OCI-M2 (cell line): ENCODE results near the gene PSG2.
"Not testable (repeated sequence)": the region's sequence is repeated elsewhere in the genome, so short reads cannot be mapped to it uniquely, and the experiment has no call there.

Experiments
- DNase-seq: peaks from one replicate; lab custom pipeline; 2025; ENCODE audit not compliant: unreplicated experiment; lab: John Stamatoyannopoulos, UW

PSG2 gene

DNA sequence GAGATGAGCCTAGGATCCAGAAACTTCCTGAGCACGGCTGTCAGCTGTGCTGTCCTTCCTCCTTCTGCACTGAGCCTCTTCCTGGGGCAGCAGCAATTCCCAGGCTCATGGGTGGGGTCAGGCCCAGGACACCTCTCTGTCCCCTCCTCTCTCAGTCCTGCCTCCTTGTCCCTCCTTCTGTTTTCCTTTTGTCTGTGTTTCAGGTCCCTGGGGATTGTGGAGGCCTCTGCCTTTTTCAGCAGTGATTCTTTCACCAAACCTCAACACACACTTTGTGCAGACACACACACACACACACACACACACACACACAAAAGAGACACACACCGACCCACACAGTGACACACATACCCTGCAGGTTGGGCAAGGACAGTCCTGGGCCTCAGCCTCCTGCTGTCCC, at the start of gene PSG2:
Gene PSG2 (minus strand): TSS at position 101 of the 400 bp plus-strand sequence. CDS start 132 bp downstream, outside the sequence.
- DNase-seq: not testable (repeated sequence)

DNA sequence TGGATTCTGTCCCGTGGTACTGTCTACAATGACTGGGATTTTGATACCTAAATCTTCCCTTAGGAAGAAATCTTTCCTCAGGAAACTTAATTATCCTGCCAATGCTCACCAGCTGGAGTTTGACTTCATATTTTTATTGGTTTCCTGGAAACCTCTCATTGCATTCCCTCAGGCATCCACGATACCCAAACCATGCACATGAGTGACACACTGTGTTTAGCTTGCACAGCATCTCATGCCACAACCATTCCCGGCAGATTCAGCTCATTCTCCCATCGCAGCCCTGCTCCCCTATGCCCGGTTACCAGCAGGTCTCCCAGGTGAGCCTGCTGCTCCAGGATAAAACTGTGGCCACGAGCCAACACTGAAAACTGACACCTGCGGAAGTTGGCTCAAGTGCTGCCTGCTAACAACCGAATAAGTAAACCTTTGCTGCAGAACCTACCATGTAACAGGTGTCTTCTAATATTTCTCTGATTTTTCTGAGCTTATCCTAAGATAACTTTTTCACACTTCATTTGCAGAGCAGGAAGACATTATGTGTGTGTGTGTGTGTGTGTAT, 48.9 kb upstream of the PSG2 start:
- not testable (repeated sequence) for DNase-seq

DNA sequence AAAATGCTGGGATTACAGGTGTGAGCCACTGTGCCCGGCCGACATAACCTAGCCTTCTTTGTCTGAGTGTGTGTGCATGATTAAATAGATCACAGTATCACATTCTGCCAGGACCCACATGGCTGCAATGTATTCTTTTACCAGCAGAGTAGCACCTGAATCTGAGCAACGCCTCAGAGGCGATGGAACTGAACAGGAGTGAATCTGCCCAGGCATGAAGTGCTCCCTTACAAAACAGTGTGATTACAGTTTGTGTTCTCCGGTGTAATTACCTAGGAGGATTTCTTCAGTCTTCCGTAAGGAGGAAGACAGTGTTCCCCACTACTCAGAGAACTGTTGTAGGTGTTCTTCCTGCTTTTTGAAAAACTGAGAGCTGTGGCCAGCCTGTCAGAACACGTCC, 46.7 kb upstream of the PSG2 start:
- not testable (repeated sequence) for DNase-seq

DNA sequence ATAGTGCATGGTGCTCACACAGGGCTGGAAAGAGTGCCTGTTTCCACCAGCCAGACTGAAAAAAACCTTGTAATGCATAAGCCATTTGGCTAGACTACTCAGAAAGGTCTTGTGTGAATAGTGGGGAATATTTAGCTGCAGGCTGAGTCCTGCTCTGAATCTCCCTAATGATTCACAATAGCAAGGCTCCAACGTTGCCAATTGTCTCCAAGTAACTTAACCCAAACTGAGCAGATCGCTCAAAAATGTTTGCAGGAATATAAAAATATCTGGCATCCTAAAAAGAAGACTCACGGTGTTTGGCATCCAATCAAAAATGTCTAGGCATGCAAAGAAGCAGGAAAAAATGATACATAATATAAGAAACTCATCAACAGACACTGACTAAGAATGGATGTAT, 44.8 kb upstream of the PSG2 start:
- DNase-seq: not testable (repeated sequence)

DNA sequence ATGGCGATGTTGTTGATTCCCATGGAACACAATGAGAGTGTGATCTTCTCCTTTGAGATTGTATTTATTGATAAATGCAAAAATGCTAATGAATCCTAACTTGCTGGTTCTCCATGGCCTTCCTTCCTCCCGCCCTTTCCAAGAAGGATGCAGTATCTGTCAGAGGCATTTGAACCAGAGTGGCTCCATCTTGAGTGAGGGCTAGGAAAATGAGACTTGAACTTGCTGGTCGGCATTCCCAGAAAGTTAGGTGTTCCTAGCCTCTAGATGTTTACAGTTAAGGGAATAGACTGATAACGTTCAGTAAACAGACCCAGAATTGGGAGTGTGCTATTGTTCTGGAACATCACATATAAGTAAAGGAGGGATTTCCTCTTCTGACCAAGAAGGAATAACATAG, 44.2 kb upstream of the PSG2 start:
- no peak for DNase-seq

DNA sequence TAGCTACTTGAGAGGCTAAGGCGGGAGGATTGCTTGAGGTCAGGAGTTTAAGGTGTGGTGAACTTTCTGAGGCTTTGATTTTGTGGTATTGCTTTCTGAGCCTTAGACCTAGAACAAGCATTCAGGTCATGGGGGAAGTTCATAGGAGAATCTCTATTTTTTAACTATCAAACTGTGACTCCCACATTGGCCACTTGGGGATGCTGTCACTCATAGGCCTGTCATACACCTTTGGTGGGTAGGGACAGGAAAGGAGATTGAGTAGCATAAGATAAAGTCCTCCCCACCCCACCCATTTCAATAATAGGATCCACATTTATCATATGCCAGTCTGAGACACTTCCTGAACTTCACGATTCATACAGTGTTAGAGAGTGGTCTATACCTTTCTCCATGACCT, 41.9 kb upstream of the PSG2 start:
- DNase-seq: no peak

DNA sequence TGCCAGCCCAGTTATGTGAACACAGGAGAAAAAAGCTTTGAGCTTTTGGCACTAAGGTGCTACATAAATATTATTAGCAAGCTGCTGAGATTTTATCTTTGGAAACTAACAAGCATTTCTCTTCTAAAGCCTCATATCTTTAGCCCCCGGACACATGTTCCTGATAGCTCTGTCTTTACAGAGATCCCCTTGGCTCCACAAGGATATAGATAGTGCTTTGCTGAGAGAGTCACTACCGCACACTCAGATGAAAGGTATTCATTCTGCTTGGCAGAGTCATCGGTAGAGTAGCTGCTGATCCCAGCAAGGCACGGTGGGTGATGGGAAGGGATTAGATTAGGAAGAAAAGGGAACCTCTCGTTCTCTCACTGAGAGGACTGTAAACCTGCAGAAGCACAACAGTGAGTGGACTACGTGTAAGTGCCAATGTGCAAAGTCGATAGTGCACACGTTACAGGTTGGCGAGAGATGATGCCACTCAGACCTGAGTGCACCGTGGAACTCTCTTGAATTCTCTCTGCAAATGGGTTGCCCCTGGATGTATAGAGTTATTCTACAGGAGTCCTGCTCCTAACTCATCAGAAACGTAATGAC, 38.0 kb upstream of the PSG2 start:
- not testable (repeated sequence) for DNase-seq

DNA sequence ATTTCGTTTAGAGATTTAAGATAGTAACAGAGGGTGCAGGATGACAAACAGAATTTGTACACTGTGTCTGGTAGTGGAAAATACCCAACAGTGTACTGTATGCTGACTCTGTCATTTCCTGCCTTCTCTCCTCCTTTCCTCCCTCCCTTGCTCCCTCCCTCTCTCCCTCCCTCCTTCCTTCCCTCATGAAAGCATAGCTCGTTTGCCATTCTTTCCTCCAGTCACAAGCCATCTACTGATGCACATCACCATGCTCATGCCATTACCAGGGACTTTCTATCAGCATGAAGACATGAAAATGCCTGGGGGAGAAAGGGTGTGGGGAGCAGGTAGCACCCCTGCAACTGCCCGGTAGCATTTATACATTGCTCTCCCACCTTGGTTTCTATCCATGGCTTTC, 37.0 kb upstream of the PSG2 start:
- not testable (repeated sequence) for DNase-seq

DNA sequence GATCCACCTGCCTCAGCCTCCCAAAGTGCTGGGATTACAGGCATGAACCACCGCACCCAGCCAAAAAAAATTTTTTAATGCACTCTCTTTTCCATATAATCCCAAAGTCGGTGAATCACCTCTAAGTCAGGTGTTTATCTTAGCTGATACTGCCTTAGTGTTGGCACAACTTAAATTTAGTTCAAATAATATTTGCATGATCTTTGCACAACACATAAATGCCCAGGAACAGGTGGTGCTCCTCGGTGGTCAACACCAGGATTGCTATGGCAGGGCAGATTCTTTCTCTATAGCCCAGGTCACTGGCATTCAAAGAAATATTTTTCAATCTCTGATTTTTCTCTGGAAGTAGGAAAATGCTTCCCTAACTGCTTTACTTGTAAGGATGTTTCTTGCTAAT, 33.9 kb upstream of the PSG2 start:
- not testable (repeated sequence) for DNase-seq

DNA sequence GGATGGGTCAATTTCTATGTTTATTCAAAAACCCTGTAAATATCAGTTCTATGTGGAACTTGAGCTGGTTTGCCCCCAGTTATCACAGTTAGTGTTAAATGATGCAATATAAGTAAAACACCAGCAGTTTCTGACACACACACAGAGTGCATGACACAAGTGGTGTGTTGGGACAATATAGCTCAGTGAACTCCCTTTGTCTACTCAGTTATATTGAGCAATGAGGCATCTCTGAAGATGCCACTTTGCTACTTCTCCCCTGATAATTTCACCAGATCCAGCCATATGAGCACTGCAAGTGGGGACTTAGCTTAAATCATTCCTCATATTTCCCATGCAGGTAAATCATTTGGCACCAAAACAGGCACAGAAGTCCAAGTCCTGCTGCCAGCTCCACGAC, 33.0 kb upstream of the PSG2 start:
- not testable (repeated sequence) for DNase-seq

DNA sequence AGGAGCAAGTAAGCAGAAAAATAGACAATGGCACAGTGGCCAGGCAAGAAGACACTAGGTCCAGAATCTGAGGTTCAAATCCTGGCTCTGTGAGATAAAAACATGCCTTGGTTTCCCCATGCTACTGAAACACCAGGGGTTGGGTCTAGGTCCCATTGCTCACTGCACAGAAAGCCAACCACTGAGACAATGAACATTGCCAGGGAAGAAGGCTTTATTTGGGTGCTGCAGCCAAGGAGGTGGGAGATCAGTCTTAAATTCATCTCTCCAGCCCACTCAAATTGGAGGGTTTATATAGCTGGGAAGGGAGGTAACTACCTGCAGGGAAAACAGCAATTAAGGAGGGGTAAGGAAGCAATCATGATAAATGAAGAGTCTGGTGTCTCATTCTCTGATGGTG, 32.6 kb upstream of the PSG2 start:
- not testable (repeated sequence) for DNase-seq

DNA sequence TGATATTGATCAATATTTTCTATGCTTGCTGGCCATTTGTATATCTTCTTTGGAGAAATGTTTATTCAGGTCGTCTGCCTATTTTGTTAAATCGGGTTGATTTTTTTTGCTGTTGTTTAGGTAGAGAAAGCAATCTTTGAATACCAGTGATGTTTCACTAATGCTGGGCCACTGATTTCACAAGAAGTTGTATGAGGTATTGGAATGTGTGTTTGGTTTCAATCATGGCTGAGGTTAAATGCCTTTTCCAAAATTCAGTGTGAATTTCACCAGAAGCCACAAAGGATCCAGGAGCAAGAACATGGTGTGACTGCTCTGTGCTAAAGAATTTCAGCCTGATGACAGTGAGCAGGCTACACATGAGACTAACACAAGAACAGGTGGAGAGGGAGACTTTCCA, 32.1 kb upstream of the PSG2 start:
- not testable (repeated sequence) for DNase-seq

DNA sequence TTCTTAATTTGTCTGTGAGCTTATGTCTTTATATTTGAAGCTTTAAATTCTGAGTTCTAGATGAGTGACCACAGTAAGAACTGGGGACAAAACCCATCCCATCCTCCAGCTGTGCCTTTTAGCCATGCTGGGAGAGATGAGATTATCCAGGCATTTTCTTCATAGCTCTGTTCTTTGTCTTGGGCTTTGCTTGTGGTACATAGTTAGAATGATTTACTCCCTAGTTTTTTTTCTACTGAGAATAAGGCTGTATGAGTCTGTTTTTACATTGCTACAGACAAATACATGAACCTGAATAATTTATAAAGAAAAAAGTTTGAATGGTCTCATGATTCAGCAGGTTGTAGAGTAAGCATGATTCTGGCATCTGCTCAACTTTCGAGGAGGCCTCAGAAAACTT, 24.9 kb upstream of the PSG2 start:
- not testable (repeated sequence) for DNase-seq

DNA sequence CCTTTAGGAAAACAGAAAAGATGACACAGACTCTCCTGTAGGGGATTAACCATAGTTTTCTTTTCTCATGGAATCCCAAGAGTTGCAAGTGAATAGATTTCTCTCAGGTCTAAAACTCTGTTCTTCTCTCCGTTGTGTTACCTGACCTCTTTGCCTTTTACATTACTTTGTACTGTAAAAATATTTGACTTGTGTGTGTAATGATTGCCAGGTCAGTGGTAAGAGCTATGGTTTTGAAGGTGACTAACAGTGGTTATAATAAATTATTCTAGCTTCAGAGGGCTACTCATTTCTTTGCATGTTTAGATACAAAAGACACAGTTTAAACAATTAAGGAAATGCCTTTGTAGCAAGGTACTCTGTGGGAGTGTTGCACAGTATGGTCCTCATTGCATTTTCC, 23.0 kb upstream of the PSG2 start:
- no peak for DNase-seq

DNA sequence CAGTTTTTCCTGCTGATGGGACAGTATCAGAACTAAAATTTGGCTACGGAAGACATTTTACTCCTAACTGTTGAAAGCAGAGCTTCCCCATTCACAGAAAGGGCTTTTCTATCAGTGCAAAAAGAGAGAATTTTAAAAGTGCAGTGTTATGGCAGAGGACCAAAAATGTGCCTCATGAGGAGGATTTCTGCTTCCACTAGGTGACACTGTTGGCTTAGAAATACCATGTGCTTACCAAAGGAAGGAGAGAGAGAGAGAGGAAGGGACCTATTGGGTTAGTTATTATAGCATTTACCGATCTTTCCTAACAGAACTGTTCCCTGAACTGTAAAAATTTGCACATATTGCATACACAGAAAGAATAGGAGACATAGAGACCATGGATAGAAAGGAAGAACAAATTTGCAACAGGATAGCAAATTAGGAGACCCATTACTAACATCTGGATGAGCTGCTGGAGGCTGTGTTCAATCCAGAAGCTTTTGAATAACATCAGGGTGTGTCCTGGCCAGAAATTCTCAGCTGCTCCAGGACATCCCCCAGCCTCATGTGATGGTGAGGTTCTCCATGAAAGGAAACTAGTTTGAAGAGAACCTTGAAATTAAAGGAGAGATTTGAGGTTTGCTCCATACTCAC, 21.8 kb upstream of the PSG2 start:
- DNase-seq: not testable (repeated sequence)

DNA sequence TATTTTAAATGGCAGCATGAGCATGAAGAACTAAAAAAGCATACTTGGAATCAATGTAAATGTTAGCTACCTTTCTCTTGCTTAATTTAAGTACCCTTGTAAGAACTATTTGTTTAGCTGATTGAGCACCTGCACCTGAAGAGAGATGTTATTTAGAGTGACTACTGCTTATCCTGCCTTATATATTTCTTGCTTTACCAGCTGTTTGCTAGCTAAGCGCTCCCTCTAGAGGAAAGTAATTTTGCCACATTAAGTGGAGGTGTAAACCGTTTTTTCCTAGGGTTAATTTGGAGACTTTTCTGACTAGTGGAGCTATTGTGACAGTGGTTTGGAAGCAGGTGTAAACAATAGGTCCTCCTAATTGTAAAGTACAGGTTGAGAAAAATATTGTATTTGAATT, 19.4 kb upstream of the PSG2 start:
- DNase-seq: no peak

DNA sequence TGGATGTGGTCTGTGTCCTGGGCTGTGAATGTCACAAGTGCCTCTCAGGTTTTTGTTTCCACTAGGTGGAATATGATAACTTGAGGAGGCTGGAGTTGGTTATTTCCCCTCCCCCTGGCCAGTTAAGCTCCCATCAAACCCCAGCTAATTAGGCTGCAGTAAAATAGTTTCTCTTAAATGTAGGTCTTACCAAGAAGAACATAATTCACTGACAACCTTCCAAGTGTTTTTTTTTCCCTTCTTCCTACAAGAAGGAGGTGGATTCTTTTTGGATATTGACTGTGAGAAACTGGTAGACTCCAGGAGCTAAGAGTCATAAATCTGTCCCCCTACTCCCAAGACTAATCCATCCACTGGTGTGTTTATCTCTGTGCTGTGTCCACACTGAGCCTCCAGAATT, 15.9 kb upstream of the PSG2 start:
- not testable (repeated sequence) for DNase-seq

DNA sequence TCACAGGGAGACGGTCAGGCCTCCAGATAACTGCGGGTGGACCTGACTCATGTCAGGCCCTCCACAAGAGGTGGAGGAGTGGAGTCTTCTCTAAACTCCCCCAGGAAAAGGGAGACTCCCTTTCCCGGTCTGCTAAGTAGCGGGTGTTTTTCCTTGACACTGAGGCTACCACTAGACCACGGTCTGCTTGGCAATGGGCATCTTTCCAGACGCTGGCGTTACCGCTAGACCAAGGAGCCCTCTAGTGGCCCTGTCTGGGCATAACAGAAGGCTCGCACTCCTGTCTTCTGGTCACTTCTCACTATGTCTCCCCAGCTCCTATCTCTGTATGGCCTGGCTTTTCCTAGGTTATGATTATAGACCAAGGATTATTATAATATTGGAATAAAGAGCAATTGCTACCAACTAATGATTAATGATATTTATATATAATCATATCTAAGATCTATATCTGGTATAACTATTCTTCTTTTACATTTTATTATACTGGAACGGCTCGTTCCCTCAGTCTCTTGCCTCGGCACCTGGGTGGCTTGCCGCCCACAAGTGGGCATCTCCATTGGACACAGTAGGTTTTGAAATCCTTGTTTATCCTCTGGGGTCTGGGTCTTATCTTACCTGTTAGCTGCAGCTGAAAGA, 5.3 kb upstream of the PSG2 start:
- DNase-seq: not testable (repeated sequence)

DNA sequence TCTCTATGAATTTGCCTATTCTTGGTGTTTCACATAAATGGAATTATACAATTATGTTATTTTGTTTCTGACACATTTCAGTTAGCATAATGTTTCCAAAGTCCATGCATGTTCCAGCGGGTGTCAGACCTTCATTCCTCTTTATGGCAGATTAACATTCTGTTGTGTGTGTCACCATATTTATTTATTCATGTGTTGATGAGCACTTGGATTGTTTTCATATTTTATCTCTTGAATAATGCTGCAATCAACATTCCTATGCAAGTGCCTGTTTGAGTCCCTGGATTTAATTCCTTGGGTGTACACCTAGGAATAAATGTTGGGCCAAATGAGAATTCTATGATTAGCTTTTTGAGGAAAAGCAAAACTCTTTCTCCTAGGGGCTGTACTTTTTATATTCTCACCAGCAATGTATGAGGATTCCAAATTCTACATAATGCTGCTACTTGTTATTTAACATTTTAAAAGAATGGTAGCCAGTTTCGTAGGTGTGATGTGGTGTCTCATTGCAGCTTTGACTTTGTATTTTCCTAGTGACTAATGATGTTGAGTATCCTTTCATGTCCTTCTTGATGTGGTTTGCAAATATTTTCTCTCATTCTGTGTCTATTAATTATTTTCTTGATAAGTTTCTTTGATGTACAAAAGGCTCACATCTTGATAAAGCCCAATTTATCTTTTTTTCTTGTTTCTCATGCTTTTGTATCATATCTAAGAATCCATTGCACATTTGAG, 3.5 kb upstream of the PSG2 start:
- DNase-seq: not testable (repeated sequence)

DNA sequence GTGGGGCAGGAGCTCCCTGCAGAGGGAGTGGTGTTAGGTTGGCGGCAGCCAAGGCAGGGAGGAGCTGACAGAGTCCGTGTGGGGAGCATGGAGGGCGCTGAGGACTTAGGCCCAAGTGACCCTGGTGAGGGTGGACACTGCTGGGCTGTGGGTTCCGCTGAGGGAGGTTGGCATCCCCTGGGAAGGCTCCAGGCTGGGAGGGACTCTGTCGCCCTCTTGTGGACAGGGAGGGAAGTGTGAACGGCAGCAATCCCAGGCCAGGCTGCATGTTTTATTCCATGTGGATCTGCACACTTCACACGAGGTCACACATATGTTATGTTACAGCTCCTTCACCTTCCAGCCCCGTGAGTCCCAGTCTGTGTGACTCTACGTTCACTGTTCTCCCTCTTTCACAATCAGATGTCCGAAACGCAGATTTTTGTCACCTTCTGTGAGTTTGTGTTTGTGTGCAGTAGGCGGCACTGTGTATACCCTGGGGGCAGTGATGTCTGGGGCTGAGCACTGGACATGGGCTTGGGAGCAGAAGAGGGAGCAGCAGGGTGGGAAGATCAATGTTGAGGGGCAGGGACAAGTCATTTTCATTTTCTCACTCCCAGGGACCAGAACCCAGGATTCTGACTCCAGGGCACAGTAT, 1.8 kb upstream of the PSG2 start:
- not testable (repeated sequence) for DNase-seq

DNA sequence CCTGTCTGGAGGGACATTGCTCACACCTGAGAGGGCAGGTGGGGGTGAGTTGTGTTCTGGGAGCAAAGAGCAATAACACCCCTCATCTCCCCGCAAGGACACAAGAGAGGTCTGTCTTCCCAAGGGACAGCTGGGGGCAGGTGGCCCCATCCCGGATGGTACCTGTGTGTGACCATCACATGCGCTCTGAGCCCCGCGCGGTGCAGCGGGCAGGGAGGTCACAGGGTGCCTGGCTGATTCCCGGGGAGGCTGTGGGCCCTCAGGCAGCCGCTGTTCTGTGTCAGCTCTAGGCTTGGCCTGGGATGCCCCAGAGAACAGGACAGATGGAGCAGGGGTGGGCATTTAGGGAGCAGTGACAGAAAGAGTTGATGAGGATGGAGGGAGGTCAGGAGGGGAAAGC, 1.2 kb upstream of the PSG2 start:
- DNase-seq: not testable (repeated sequence)
